ENCODE measurements around the gene NDUFS2.
"Not testable (repeated sequence)": the region's sequence is repeated elsewhere in the genome, so short reads cannot be mapped to it uniquely, and the experiment has no call there.

NDUFS2 gene

DNA sequence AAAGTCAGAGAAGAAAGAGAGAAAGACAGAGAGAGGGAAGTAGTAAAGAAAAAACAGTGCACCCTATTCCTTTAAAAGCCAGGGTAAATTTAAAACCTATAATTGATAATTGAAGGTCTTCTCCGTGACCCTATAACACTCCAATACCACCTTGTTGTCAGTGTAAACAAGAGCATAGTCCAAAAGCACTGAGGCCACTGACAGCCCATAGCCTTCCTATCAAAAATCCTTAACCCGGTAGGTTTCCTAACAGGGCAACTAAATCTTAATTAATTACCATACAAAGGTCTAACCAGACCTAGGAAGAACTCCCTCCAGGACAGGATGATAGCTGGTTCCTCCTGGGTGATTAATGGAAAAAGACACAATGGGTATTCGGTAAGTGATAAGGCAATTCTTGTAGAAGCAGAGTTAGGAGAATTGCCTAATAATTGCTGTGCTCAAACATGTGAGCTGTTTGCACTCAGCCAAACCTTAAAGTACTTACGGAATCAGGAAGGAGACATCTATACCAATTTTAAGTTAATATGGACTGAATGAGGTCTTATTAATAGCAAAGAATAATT lies 53.9 kb downstream of the NDUFS2 start:
- not testable (repeated sequence) for H3K36me3 ChIP-seq (ENCODE audit: control insufficient read depth, insufficient read depth, low read length); H3K4me3 ChIP-seq (ENCODE audit: extremely low read depth, insufficient read depth, low read length, poor library complexity, severe bottlenecking); H3K27ac ChIP-seq (ENCODE audit: low read depth, low read length, severe bottlenecking); H3K4me1 ChIP-seq (ENCODE audit: control insufficient read depth, insufficient read depth, low read length, poor library complexity, severe bottlenecking)
- WGBS, 2 experiments (ENCODE audit: insufficient coverage in 2 of 2): 100% methylated on average over 1 of the region's 4 CpGs
- peaks cover 11% of the 10 kb centered on the region for H3K9me3 ChIP-seq (ENCODE audit: control insufficient read depth, low read length)

DNA sequence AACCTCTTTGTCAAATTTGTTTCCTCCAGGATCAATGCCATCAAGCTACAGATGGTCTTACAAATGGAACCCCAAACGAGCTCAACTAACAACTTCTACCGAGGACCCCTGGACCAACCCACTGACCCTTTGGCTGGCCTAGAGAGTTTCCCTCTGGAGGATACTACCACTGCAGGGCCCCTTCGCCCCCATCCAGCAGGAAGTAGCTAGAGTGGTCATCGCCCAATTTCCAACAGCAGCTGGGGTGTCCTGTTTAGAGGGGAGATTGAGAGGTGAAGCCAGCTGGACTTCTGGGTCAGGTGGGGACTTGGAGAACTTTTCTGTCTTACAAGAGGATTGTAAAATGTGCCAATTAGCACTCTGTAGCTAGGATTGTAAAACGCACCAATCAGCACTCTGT lies 54.9 kb downstream of the NDUFS2 start:
- H3K36me3 ChIP-seq (ENCODE audit: control insufficient read depth, insufficient read depth, low read length); H3K27ac ChIP-seq (ENCODE audit: low read depth, low read length, severe bottlenecking); H3K4me3 ChIP-seq (ENCODE audit: extremely low read depth, insufficient read depth, low read length, poor library complexity, severe bottlenecking); H3K4me1 ChIP-seq (ENCODE audit: control insufficient read depth, insufficient read depth, low read length, poor library complexity, severe bottlenecking): not testable (repeated sequence)
- WGBS, 2 experiments (ENCODE audit: insufficient coverage in 2 of 2): 89 to 90% methylated on average over 2 to 4 of the region's 5 CpGs
- H3K9me3 ChIP-seq (ENCODE audit: control insufficient read depth, low read length): peaks cover 11% of the 10 kb centered on the region

DNA sequence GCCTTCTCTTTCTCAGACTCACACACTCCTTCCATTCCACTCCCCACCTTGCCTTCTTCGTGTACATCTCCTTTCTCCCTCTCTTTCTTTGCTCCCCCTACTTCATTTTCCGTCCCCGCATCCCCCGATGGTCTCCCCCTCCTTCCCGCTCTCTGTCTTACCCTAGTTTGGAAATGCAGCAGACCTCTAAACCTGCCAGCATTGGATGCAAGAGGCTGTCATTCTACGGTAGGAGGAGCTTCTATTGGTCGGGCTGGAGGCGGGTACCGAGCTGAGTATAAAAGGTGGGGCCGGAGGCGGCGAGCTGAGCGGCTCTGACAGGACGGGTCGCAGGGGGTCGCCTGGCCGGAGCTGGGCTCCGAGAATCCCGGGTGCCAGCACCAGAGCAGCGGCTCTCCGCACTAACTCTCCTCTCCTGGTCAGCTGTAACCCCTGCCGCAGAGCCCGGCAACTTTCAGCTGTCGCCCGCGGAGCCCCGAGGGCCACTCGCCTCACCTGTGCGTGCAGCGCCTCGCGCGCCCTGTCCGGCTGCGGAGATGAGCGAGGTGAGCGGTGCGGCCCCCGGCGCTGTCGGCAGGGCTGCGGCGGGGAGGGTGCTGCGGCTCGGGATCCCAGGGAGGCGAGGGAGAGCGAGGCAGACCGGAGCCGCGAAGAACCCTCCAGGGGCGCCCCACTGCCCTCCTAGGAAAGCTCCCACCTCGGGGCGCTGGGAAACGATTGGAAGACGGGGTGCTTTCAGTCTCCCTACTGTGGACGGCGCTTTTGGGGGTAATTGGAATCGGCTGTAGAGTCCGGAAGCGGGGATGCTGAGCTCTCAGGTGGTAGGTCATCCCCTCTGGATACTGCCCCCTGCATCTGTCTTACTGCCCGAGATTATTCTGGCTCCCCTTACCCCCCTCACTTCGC lies 56.5 kb downstream of the NDUFS2 start, which contains the start of gene PCP4L1:
TSS of gene PCP4L1 (plus strand) at position 307 of the 906 bp plus-strand sequence. CDS start at position 537, 230 bp downstream.
- WGBS, 2 experiments (ENCODE audit: insufficient coverage in 2 of 2): 2 to 3% methylated on average over 48 to 51 of the region's 62 CpGs
- Histone ChIP-seq H3K4me1 (ENCODE audit: control insufficient read depth, insufficient read depth, low read length, poor library complexity, severe bottlenecking) (no peaks in the 10 kb centered on the region), H3K36me3 (ENCODE audit: control insufficient read depth, insufficient read depth, low read length) (no peaks in the 10 kb centered on the region), H3K4me3 (ENCODE audit: extremely low read depth, insufficient read depth, low read length, poor library complexity, severe bottlenecking) (peak within 1 kb of the TSS; percentile 28), H3K9me3 (ENCODE audit: control insufficient read depth, low read length) (peaks cover 11% of the 10 kb centered on the region), H3K27ac (ENCODE audit: low read depth, low read length, severe bottlenecking) (no peak within 1 kb of the TSS)

DNA sequence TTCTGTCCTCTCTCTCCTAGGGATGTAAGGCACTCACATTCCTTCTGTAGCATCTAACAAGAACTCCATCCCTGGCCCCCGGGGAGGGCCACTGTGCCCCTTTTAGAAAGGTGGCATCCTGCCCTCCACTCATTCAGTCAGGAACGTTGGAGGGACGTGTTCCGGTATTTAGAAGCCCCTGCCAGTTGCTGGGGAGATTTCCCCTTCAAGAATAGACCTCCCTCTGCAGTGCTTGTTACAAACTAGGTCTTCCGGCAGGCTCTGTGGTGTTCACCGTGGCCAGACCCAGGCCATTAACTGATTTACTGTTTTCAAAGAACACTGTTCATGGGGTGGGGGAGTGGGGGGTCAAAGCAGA lies 57.2 kb downstream of the NDUFS2 start:
- Histone ChIP-seq H3K36me3 (ENCODE audit: control insufficient read depth, insufficient read depth, low read length) (no peaks in the 10 kb centered on the region), H3K9me3 (ENCODE audit: control insufficient read depth, low read length) (peaks cover 11% of the 10 kb centered on the region), H3K4me3 (ENCODE audit: extremely low read depth, insufficient read depth, low read length, poor library complexity, severe bottlenecking) (no peak overlapping the region), H3K4me1 (ENCODE audit: control insufficient read depth, insufficient read depth, low read length, poor library complexity, severe bottlenecking) (no peaks in the 10 kb centered on the region), H3K27ac (ENCODE audit: low read depth, low read length, severe bottlenecking) (no peak overlapping the region)
- 42 to 92% methylated on average over 2 to 5 of the region's 6 CpGs for WGBS, 2 experiments (ENCODE audit: insufficient coverage in 2 of 2)

DNA sequence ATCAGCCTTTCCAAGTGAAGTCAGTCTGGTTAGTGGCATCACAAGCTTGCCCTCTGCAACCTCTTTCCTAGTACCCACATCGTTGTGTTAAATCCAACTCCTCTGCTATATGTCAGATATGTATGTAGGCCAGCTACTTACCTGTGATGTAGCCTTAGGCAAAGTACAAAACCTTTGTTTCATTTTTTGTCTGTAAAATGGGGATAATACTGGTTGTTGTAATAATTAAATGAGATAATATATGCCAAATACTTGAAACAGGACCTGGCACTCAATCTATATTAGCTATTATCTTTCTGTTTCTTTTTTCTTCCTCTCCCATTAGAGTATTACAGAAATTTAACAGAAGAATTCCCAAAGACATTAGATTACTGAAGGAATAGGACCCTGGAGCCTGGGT lies 57.6 kb downstream of the NDUFS2 start:
- WGBS, 2 experiments (ENCODE audit: insufficient coverage in 2 of 2): no CpG with 5 or more reads among the region's 1 CpG
- Histone ChIP-seq H3K9me3 (ENCODE audit: control insufficient read depth, low read length) (peaks cover 11% of the 10 kb centered on the region), H3K4me3 (ENCODE audit: extremely low read depth, insufficient read depth, low read length, poor library complexity, severe bottlenecking) (no peak overlapping the region), H3K27ac (ENCODE audit: low read depth, low read length, severe bottlenecking) (no peak overlapping the region), H3K36me3 (ENCODE audit: control insufficient read depth, insufficient read depth, low read length) (no peaks in the 10 kb centered on the region), H3K4me1 (ENCODE audit: control insufficient read depth, insufficient read depth, low read length, poor library complexity, severe bottlenecking) (no peaks in the 10 kb centered on the region)

DNA sequence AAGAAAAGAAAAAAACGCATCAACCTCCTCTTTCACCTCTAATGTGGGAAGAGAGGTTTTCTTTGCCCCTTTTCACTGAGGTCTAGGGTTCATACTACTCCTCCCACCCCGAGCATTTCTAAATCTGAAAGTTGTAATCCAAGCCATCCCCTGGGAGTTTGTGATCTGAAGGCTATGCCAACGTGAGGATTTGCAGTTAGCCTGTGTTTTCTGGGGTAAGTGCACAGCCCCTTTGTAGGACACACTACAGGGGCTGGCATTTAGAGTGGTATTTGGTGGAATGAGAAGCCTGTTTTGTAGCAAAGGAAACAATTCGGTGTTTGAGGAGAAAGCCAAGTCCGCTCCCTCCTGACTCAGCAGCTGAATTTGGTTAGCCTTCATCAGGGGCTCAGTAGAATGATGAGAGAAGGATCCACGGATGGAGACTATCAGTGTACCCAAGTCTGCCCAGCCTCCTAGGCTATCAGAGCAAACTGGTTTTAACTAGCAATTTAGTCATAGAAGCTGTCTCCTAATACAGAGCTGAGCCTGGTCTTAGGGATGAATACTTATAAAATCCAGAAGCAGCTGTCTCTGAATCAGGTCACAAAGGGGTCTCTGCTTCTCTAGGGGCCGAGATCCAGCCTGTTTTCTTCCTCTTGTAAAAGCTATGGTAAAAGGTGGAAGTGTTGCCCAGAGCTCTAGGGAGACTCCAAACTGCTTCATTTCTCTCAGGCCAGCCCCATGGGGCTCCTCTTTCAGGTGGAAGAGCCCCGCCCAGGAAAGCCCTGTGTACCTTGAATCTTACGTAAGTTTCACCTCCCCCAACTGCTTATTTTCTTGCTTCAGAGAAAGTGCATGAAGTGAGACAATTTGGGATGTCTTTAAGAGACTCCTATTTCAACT lies 58.5 kb downstream of the NDUFS2 start:
- Histone ChIP-seq H3K36me3 (ENCODE audit: control insufficient read depth, insufficient read depth, low read length) (no peaks in the 10 kb centered on the region), H3K27ac (ENCODE audit: low read depth, low read length, severe bottlenecking) (no peak overlapping the region), H3K9me3 (ENCODE audit: control insufficient read depth, low read length) (peaks cover 11% of the 10 kb centered on the region), H3K4me1 (ENCODE audit: control insufficient read depth, insufficient read depth, low read length, poor library complexity, severe bottlenecking) (no peaks in the 10 kb centered on the region), H3K4me3 (ENCODE audit: extremely low read depth, insufficient read depth, low read length, poor library complexity, severe bottlenecking) (no peak overlapping the region)
- WGBS, 2 experiments (ENCODE audit: insufficient coverage in 2 of 2): 67 to 91% methylated on average over 3 to 5 of the region's 9 CpGs

DNA sequence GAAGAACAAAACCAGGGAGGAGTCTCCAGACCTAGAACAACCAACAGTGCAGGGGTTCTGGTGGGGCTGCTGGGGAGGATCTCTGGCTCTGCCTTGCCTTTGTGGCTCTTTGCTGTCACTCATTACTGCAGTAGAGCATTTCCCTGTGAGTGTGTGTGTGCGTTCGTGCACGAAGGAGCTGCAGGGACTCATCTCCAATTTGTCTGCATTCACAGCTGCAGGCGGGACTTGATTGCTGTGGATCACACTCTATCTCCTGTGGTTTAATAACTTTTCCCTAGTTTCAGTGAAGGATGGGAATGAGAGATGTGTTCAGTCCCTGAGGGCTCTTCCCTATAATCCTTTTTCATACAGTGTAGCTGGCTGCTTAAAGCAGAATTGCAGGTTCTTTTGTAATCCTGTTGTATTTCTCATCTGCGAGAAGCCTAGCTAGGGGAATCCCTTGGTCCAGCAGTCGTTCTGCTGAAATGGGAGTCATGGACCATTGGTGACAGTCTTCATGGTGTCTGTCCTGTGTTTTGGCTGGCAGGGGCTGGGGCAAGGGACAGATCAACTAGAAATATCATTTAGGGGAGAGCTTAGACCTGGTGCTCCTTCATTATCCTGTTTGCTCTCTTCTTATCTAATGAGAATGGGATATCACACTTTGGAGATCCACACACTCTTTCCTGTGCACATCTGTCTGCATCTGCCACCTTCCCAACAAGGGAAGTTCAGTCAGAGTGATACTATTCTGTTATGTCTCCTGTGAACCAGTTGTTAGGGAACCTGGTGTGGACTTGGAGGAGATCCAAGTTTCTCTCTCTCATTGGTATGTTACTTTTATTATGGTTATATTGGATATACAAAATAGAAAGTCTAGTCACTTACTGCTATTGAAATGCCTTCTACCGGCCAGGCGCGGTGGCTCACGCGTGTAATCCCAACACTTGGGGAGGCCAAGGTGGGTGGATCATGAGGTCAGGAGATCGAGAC lies 59.4 kb downstream of the NDUFS2 start:
- WGBS, 2 experiments (ENCODE audit: insufficient coverage in 2 of 2): 70 to 74% methylated on average over 5 to 6 of the region's 12 CpGs
- Histone ChIP-seq H3K9me3 (ENCODE audit: control insufficient read depth, low read length) (peaks cover 11% of the 10 kb centered on the region), H3K4me3 (ENCODE audit: extremely low read depth, insufficient read depth, low read length, poor library complexity, severe bottlenecking) (no peak overlapping the region), H3K27ac (ENCODE audit: low read depth, low read length, severe bottlenecking) (no peak overlapping the region), H3K36me3 (ENCODE audit: control insufficient read depth, insufficient read depth, low read length) (no peaks in the 10 kb centered on the region), H3K4me1 (ENCODE audit: control insufficient read depth, insufficient read depth, low read length, poor library complexity, severe bottlenecking) (peaks cover 7% of the 10 kb centered on the region)
